ENCODE measurements around the gene ZNF512B. TPM values are rescaled to one million over a fixed set of nuclear protein-coding genes. Genes with fewer than 3 reads are reported as not detected.

The ZNF512B gene
- total and polyA plus RNA-seq, 2 donors (not counting 3 experiments of a cell fraction or from before 2014, with no cell fraction given), result 8.7 to 30.0 TPM

DNA sequence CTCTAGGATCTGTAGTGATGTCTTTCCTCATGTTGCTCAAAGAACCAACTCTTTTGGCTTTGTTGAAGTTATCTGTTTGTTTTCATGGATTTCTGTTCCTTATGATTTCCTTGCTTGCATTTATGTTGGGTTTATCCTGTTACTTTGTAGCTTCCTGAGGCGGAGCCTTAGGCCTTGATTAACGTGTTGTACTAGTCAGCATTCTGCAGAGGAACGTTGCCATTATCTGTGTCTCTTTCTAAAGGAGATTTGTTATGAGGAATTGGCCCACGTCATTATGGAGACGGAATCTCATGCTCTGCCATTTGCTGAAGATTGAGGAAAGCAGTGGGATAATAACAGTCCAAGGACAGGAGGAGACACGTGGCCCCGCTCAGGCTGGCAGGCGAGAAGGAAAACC lies 43.4 kb downstream of the ZNF512B start:
- TF ChIP-seq POLR2AphosphoS5 (IDR thresholded peaks at IDR 0.05; ENCODE audit: insufficient read depth, low read depth, low read length) (no peak), MYC (IDR thresholded peaks at IDR 0.05; ENCODE audit: low read depth, low read length) (no peak), FOS (IDR thresholded peaks at IDR 0.05; ENCODE audit: borderline replicate concordance, insufficient read depth, low read length) (no peak), JUN (IDR thresholded peaks at IDR 0.05; ENCODE audit: borderline replicate concordance, insufficient read depth, insufficient read length, low read depth) (no peak), GATA2 (IDR thresholded peaks at IDR 0.05; ENCODE audit: insufficient read depth, insufficient read length, low read depth, low read length) (no peak), EZH2 (IDR thresholded peaks at IDR 0.05; ENCODE audit: borderline replicate concordance, low read depth, low read length, severe bottlenecking) (no peak), POLR2A (IDR thresholded peaks at IDR 0.05; ENCODE audit: low read depth, low read length) (no peak)
- TF ChIP-seq, protein P1, sequence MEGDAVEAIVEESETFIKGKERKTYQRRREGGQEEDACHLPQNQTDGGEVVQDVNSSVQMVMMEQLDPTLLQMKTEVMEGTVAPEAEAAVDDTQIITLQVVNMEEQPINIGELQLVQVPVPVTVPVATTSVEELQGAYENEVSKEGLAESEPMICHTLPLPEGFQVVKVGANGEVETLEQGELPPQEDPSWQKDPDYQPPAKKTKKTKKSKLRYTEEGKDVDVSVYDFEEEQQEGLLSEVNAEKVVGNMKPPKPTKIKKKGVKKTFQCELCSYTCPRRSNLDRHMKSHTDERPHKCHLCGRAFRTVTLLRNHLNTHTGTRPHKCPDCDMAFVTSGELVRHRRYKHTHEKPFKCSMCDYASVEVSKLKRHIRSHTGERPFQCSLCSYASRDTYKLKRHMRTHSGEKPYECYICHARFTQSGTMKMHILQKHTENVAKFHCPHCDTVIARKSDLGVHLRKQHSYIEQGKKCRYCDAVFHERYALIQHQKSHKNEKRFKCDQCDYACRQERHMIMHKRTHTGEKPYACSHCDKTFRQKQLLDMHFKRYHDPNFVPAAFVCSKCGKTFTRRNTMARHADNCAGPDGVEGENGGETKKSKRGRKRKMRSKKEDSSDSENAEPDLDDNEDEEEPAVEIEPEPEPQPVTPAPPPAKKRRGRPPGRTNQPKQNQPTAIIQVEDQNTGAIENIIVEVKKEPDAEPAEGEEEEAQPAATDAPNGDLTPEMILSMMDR (IDR thresholded peaks at IDR 0.05; ENCODE audit: extremely low read depth in 1 of 2, insufficient read depth in 1 of 2, low read depth in 1 of 2, low read length in 2 of 2), result no peak
- TF ChIP-seq, protein P2, sequence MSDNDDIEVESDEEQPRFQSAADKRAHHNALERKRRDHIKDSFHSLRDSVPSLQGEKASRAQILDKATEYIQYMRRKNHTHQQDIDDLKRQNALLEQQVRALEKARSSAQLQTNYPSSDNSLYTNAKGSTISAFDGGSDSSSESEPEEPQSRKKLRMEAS (IDR thresholded peaks at IDR 0.05; ENCODE audit: insufficient read depth, insufficient read length), result no peak
- Histone ChIP-seq H3K4me1 (ENCODE audit: control insufficient read depth, extremely low read depth, insufficient read depth, low read length) (no peaks in the 10 kb centered on the region), H3K9ac (replicated peaks; ENCODE audit: extremely low read depth, insufficient read depth, low read length) (no peak overlapping the region), H2AFZ (ENCODE audit: low read depth, low read length) (no peak overlapping the region), H3K9me3 (replicated peaks; ENCODE audit: control insufficient read depth, insufficient read depth, low read length) (no peaks in the 10 kb centered on the region), H3K27ac (ENCODE audit: insufficient read depth, low read depth, low read length) (no peak overlapping the region), H3K4me2 (ENCODE audit: insufficient read depth, low read length) (no peak overlapping the region), H4K20me1 (replicated peaks; ENCODE audit: control insufficient read depth, extremely low read depth, insufficient read depth, low read length) (peaks cover 8% of the 10 kb centered on the region), H3K4me3 (replicated peaks in 1 of 3; ENCODE audit: insufficient read depth in 1 of 3, low read depth in 1 of 3, low read length in 3 of 3) (no peak overlapping the region), H3K79me2 (ENCODE audit: control insufficient read depth, insufficient read depth, low read length) (peaks cover 61% of the 10 kb centered on the region), H3K9me1 (replicated peaks; ENCODE audit: control insufficient read depth, extremely low read depth, insufficient read depth, low read length) (no peaks in the 10 kb centered on the region), H3K27me3 (ENCODE audit: control insufficient read depth in 2 of 2, insufficient read depth in 2 of 2, low read length in 2 of 2) (no peaks in the 10 kb centered on the region), H3K36me3 (ENCODE audit: control insufficient read depth in 2 of 2, extremely low read depth in 1 of 2, insufficient read depth in 2 of 2, low read length in 2 of 2) (peaks cover 10 to 26% of the 10 kb centered on the region in 2 experiments)
- DNase-seq (ENCODE audit: low read depth, low spot score) (no peak), FAIRE-seq (no peak)
- dilution Hi-C loops (cut with MboI; ENCODE audit: extremely low pct_ligation_motif_present, low sequenced_read_pairs), result no loop called here
- no TSS peak for BruUV-seq (replicated peaks)
- intact Hi-C loops (cut with micrococcal nuclease), result no loop called here
- ChIA-PET POLR2A (no interaction called here), CTCF (interaction anchor here (0.8 kb wide), 1 partner anchor 151 kb away, joined by 3 read pairs; no protein-coding TSS in a partner anchor)

Data from endothelial cell of umbilical vein (primary cell).